Measurements from ENCODE around the gene AEBP2.

Gene AEBP2

GRCh38 chr12:19483727-19484126 is 44.4 kb downstream of the AEBP2 start:
- Histone ChIP-seq H2AFZ (ENCODE audit: low read length) (no peak overlapping the region), H3K27me3 (replicated peaks; ENCODE audit: insufficient read depth, low read length) (no peaks in the 10 kb centered on the region), H4K20me1 (ENCODE audit: insufficient read depth, low read length) (no peaks in the 10 kb centered on the region), H3K4me2 (ENCODE audit: low read depth, low read length) (no peak overlapping the region), H3K4me1 (ENCODE audit: low read length) (no peaks in the 10 kb centered on the region), H3K4me3 (ENCODE audit: low read length) (no peak overlapping the region), H3K9me3 (replicated peaks; ENCODE audit: insufficient read depth, low read length) (no peaks in the 10 kb centered on the region), H3K9me2 (replicated peaks; ENCODE audit: insufficient read depth, low read length) (no peaks in the 10 kb centered on the region), H3K27ac (ENCODE audit: low read length) (no peak overlapping the region), H3K36me3 (replicated peaks; ENCODE audit: insufficient read depth, low read length) (no peaks in the 10 kb centered on the region), H3F3A (ENCODE audit: insufficient read depth, low read length) (no peaks in the 10 kb centered on the region), H3K9ac (ENCODE audit: low read length) (no peak overlapping the region), H3K79me2 (ENCODE audit: low read length) (peaks cover 74% of the 10 kb centered on the region)
- TF ChIP-seq EZH2 (optimal IDR thresholded peaks at IDR 0.05; ENCODE audit: low read depth, low read length) (no peak), EZH2phosphoT487 (IDR thresholded peaks at IDR 0.05; ENCODE audit: low read length) (no peak), CTCF (IDR thresholded peaks at IDR 0.05; ENCODE audit: low read length) (no peak)
- no peak for DNase-seq

GRCh38 chr12:19484738-19485137 is 45.4 kb downstream of the AEBP2 start:
- Histone ChIP-seq H3K36me3 (replicated peaks; ENCODE audit: insufficient read depth, low read length) (no peaks in the 10 kb centered on the region), H3K27ac (ENCODE audit: low read length) (no peak overlapping the region)

DNA sequence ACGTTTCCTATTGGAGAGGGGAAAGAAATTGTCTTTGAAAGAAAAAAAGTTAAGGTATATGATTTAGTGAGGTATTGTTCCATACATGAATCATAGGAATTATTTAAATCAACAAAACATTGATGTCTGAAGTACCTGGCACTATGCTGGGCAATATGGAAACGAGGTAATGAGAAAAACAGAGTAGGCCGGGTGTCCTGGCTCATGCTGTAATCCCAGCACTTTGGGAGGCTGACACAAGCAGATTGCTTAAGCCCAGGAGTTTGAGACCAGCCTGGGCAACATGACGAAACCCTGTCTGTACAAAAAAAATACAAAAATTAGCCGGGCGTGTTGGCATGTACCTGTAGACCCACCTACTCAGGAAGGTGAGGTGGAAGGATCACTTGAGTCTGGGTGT is 45.9 kb downstream of the AEBP2 start:
- Histone ChIP-seq H3F3A (ENCODE audit: insufficient read depth, low read length) (no peaks in the 10 kb centered on the region), H4K20me1 (ENCODE audit: insufficient read depth, low read length) (no peaks in the 10 kb centered on the region)
- DNase-seq: no peak

More at GRCh38 chr12:19484738-19485137, 45.4 kb downstream of the AEBP2 start:
- no peak for TF ChIP-seq EZH2phosphoT487 (IDR thresholded peaks at IDR 0.05; ENCODE audit: low read length)
- TF ChIP-seq EZH2 (optimal IDR thresholded peaks at IDR 0.05; ENCODE audit: low read depth, low read length): no peak
- TF ChIP-seq CTCF (IDR thresholded peaks at IDR 0.05; ENCODE audit: low read length): no peak
- DNase-seq: no peak
- no peak overlapping the region for H3K9ac ChIP-seq (ENCODE audit: low read length)
- H3K4me2 ChIP-seq (ENCODE audit: low read depth, low read length): no peak overlapping the region
- no peaks in the 10 kb centered on the region for H3K9me2 ChIP-seq (replicated peaks; ENCODE audit: insufficient read depth, low read length)
- H3K9me3 ChIP-seq (replicated peaks; ENCODE audit: insufficient read depth, low read length): no peaks in the 10 kb centered on the region
- H3K79me2 ChIP-seq (ENCODE audit: low read length): peaks cover 74% of the 10 kb centered on the region
- no peaks in the 10 kb centered on the region for H4K20me1 ChIP-seq (ENCODE audit: insufficient read depth, low read length)
- no peaks in the 10 kb centered on the region for H3K4me1 ChIP-seq (ENCODE audit: low read length)
- H3F3A ChIP-seq (ENCODE audit: insufficient read depth, low read length): no peaks in the 10 kb centered on the region
- H3K4me3 ChIP-seq (ENCODE audit: low read length): no peak overlapping the region
- no peaks in the 10 kb centered on the region for H3K27me3 ChIP-seq (replicated peaks; ENCODE audit: insufficient read depth, low read length)
- no peak overlapping the region for H2AFZ ChIP-seq (ENCODE audit: low read length)

More for the DNA sequence above, 45.9 kb downstream of the AEBP2 start:
- TF ChIP-seq EZH2phosphoT487 (IDR thresholded peaks at IDR 0.05; ENCODE audit: low read length) (no peak), CTCF (IDR thresholded peaks at IDR 0.05; ENCODE audit: low read length) (no peak), EZH2 (optimal IDR thresholded peaks at IDR 0.05; ENCODE audit: low read depth, low read length) (no peak)
- no peak overlapping the region for H2AFZ ChIP-seq (ENCODE audit: low read length)
- no peaks in the 10 kb centered on the region for H3K27me3 ChIP-seq (replicated peaks; ENCODE audit: insufficient read depth, low read length)
- no peak overlapping the region for H3K27ac ChIP-seq (ENCODE audit: low read length)
- no peak overlapping the region for H3K9ac ChIP-seq (ENCODE audit: low read length)
- H3K4me1 ChIP-seq (ENCODE audit: low read length): no peaks in the 10 kb centered on the region
- no peaks in the 10 kb centered on the region for H3K9me2 ChIP-seq (replicated peaks; ENCODE audit: insufficient read depth, low read length)
- no peak overlapping the region for H3K4me3 ChIP-seq (ENCODE audit: low read length)
- peaks cover 75% of the 10 kb centered on the region for H3K79me2 ChIP-seq (ENCODE audit: low read length)
- no peaks in the 10 kb centered on the region for H3K36me3 ChIP-seq (replicated peaks; ENCODE audit: insufficient read depth, low read length)
- no peaks in the 10 kb centered on the region for H3K9me3 ChIP-seq (replicated peaks; ENCODE audit: insufficient read depth, low read length)
- H3K4me2 ChIP-seq (ENCODE audit: low read depth, low read length): no peak overlapping the region
